ENCODE results near the gene LCORL.

DNA sequence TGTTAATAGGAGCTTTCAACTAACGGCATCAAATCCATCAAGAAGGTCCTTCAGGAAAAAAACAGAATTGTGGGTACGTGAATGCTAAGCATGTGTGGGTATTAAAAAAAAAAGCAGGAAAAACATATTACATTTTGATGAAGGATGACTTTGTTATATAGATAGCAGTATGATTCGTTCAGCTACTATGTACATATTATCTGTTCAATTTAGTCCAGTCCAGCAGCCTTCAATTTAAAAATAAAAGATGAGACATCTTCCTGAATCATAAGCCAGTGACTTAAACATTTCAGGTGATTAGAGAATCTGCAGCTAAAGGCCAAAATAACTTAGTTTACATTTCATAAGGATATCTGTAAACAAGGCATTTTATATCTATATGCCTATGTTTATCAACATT, 63.4 kb downstream of the LCORL start:
- TF ChIP-seq, protein P1, sequence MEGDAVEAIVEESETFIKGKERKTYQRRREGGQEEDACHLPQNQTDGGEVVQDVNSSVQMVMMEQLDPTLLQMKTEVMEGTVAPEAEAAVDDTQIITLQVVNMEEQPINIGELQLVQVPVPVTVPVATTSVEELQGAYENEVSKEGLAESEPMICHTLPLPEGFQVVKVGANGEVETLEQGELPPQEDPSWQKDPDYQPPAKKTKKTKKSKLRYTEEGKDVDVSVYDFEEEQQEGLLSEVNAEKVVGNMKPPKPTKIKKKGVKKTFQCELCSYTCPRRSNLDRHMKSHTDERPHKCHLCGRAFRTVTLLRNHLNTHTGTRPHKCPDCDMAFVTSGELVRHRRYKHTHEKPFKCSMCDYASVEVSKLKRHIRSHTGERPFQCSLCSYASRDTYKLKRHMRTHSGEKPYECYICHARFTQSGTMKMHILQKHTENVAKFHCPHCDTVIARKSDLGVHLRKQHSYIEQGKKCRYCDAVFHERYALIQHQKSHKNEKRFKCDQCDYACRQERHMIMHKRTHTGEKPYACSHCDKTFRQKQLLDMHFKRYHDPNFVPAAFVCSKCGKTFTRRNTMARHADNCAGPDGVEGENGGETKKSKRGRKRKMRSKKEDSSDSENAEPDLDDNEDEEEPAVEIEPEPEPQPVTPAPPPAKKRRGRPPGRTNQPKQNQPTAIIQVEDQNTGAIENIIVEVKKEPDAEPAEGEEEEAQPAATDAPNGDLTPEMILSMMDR (IDR thresholded peaks at IDR 0.05): no peak
- TF ChIP-seq EP300 (IDR thresholded peaks at IDR 0.05): no peak
